RWPE1 (cell line): ENCODE measurements around the gene SHH.

ENCODE experiments used
- CTCF ChIA-PET: fragments of 350-600 bp; sonication (Branson Sonifier 250); formaldehyde crosslinking; extraction: SDS; loops from one replicate; lab custom pipeline; 2021; lab: Yijun Ruan, JAX
- POLR2A ChIA-PET: fragments of 400-600 bp; formaldehyde crosslinking; extraction: SDS; loops from one replicate; lab custom pipeline; 2020; ENCODE audit warnings: antibody characterized with exemption; ENCODE audit not compliant: low non-redundant PET; lab: Yijun Ruan, JAX
- DNase-seq: peaks from one replicate; pipeline ENCODE4 v3.0.0; 2012; ENCODE audit warnings: low spot score
- H3K27ac ChIP-seq: fragments of 450-650 bp; 2 replicates; pipeline ENCODE4 v1.5.1; 2017
- TF ChIP-seq, protein P1 (sequence below): fragments of 450-650 bp; conservative IDR thresholded peaks from 2 replicates; pipeline ENCODE4 v1.5.1; 2017; ENCODE audit warnings: low read depth, mild to moderate bottlenecking

Gene SHH

DNA sequence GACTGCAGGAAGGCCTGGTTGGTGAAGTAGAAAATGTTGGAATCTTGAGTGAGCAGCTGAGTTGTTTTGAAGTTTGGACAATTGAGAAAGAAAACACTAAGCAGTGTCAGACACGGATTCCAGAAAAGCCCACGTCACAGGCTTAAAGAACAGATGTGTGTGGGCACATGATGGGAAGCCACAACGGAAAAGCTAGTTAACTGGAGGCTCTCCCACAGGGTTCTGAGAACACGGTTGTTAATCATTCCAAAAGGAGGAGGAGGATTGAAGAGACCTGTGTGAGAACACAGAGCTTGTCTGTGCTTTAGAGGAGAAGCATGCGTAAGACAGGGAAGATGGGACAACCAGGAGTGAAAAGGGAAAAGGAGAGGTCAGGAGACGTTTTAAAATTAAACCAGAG, 42.6 kb downstream of the SHH start:
- TF ChIP-seq, protein P1, sequence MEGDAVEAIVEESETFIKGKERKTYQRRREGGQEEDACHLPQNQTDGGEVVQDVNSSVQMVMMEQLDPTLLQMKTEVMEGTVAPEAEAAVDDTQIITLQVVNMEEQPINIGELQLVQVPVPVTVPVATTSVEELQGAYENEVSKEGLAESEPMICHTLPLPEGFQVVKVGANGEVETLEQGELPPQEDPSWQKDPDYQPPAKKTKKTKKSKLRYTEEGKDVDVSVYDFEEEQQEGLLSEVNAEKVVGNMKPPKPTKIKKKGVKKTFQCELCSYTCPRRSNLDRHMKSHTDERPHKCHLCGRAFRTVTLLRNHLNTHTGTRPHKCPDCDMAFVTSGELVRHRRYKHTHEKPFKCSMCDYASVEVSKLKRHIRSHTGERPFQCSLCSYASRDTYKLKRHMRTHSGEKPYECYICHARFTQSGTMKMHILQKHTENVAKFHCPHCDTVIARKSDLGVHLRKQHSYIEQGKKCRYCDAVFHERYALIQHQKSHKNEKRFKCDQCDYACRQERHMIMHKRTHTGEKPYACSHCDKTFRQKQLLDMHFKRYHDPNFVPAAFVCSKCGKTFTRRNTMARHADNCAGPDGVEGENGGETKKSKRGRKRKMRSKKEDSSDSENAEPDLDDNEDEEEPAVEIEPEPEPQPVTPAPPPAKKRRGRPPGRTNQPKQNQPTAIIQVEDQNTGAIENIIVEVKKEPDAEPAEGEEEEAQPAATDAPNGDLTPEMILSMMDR: no peak
- H3K27ac ChIP-seq: no peak overlapping the region
- DNase-seq: no peak
- POLR2A ChIA-PET: interaction anchor here (0.6 kb wide), 1 partner anchor 16 kb away, joined by 7 read pairs; no protein-coding TSS in a partner anchor
- CTCF ChIA-PET: no interaction called here

DNA sequence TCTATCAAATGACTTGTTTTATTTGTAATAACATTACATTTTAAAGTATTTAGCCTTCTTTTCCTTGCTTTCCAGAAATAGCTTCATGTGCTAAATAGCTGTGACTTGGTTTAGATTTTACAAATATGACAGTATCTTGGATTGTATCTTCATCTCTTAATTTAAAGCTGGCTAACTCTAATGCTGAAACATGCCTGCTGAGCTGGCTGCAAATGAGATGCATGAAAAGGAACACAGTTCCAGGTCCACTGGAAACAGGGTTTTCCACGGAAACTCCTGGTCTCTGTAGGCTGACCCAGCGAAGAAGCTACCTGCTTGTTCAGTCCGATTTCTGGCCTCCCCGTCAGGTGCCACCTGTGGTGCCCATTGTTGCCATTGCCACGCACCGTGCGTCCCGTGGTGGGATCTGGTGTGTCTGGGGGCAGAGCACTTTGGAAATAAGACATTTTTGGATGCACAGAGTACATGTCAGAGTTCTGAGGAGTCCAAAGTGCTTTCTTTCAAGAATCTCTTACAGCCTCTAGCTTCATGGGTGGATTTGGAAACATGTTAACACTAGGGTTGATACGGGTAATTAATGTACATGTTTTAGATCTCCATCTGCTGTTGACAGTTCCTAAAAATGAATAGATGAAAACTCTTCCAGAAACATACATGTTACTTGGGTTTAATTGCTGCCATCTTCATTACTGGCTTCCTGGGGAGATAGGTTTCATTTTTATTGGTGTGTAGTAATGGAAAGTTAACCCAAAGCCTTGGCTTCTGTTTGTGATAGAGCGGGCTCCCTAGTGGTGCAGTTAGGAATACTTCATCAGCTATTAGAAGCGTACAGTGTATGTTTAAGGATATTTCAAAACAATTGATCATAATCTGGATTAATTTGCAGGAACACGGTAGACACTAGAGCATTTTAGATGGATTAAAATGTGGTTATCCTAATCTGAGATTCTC, 45.0 kb downstream of the SHH start:
- POLR2A ChIA-PET: no interaction called here
- TF ChIP-seq, protein P1: no peak
- CTCF ChIA-PET: interaction anchor here (0.7 kb wide), 1 partner anchor 168 kb away, joined by 3 read pairs; no protein-coding TSS in a partner anchor
- no peak for DNase-seq
- no peak overlapping the region for H3K27ac ChIP-seq

DNA sequence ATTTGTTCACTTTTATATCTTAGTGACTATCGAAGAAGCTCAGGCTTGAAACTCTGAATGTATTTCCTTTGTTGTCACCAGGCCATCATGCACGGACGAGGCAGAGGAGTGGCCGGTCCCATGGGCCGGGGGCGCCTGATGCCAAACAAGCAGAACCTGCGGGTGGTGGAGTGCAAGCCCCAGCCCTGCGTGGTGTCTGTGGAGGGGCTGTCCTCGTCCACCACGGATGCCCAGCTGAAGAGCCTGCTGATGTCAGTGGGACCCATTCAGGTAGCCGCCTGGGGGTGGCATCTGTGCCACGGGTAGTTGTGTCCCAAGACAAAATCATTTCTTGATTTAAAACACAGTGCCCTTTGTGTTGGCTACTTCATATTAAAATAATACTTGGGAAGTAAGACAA, 45.9 kb downstream of the SHH start:
- ChIA-PET POLR2A (no interaction called here), CTCF (interaction anchor here (0.6 kb wide), 1 partner anchor 127 kb away, joined by 3 read pairs; no protein-coding TSS in a partner anchor)
- no peak overlapping the region for H3K27ac ChIP-seq
- no peak for DNase-seq
- TF ChIP-seq, protein P1: no peak

DNA sequence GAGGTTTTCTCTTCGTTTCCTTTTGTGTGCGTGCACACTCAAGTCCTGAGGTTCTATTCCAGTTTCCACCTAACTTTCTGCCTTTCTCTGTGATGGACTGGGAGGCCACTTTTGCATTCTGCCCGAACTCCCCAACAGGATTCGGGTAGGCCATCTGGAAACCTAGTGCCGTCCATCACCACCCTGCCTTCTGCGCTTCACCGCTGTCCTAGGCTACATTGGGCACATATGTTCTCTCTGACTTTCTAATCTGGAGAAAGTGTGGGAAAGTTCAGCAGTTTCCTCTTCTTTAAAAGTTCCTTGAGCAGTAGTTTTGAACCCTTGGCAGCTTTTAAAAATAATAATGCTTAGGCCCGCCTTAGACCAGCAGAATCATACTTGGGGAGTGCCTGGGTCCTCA, 46.8 kb downstream of the SHH start:
- TF ChIP-seq, protein P1: no peak
- ChIA-PET POLR2A (no interaction called here), CTCF (no interaction called here)
- H3K27ac ChIP-seq: no peak overlapping the region
- no peak for DNase-seq

DNA sequence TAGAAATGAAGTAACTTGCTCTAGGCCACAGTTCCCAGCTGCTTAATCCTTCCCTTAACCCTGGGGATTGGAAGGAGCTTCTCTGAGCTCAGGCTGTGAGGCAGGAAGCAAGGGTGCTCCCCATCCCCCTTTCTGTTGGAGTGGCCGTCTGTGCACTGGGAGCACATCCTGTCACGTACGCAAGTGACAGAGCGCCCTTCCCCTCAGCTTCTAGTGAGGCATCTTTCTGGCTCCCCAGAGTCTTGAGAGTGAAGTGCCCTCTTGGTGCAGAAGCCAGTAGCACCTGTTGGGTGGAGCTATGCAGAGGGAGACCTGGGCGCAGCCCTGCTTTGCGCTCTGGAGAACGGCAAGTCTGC, 47.8 kb downstream of the SHH start:
- DNase-seq: no peak
- TF ChIP-seq, protein P1: no peak
- POLR2A ChIA-PET: no interaction called here
- no peak overlapping the region for H3K27ac ChIP-seq
- CTCF ChIA-PET: no interaction called here

DNA sequence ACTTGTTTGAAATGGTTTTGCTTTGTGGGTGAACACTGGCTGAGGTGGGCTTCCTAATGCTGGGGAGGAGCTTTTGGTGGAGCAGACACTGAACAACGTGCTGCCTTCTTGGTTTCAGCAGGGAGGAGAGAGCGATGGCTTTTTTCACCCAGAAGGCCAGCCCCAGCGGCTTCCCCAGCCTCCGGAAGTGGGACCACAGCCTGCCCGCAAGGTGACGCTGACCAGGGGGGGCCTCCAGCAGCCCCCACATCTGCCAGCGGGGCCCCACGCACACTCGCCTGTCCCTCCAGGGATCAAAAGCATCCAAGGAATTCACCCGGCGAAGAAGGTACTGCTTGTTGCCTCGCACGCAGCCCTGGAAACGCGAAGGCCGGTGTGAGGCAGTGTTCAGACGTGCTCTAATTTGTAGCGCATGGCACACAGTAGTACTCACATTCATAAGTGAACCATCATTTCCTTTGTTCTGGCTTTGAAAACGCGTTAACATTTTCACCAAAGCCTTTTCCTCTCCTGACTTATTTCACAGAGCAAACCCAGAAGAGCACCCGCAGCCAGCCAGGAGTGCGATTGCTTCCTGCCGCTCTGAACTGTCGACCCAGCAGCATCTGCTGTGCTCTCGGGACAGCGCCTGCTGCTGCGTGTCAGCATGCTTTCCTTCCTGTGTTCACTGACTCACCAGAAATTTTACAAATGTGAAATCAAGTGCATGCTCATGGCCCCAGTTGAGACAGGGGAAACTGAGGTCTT, 48.4 kb downstream of the SHH start:
- no peak overlapping the region for H3K27ac ChIP-seq
- TF ChIP-seq, protein P1: no peak
- CTCF ChIA-PET: interaction anchor here (0.5 kb wide), 1 partner anchor 173 kb away, joined by 3 read pairs; no protein-coding TSS in a partner anchor
- POLR2A ChIA-PET: no interaction called here
- no peak for DNase-seq
